NCI-H526 treated with DMSO at 0.1 percent for 48 hours (cell line): Measurements from ENCODE around the gene METRNL.

Experiments used
- DNase-seq: peaks from one replicate; lab custom pipeline; 2025; lab: John Stamatoyannopoulos, UW

METRNL gene

DNA sequence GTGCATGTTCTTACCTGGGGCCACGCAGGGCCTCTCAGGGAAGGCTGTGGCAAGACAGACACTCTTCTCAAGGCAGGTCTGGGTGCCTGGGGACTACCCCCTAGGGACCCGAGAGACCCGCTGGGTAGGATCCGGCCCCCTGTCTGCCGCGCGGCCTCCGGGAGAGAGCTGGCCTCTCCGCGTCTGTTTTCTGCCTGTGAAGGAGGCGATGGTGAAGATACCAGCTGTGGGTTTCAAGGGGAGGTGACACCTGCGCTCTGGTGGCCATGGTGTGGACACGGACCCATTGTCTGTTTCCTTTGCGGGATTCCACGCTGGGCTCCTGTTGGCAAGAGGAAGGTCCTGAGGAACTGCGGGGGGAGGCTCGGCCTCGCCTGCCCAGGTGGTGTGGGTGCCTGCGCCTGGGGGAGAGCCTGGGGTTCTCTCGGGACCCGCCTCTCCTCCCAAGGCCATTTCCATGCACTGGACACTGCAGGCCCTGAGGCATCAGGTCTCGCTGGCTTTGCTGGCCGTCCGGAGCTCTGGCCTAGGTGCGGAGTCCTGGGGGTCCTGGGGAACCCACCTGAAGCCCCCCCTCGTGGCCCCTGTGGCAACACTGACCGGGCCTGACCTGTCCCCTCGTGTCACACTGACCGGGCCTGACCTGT lies 12.2 kb upstream of the METRNL start:
- no peak for DNase-seq

DNA sequence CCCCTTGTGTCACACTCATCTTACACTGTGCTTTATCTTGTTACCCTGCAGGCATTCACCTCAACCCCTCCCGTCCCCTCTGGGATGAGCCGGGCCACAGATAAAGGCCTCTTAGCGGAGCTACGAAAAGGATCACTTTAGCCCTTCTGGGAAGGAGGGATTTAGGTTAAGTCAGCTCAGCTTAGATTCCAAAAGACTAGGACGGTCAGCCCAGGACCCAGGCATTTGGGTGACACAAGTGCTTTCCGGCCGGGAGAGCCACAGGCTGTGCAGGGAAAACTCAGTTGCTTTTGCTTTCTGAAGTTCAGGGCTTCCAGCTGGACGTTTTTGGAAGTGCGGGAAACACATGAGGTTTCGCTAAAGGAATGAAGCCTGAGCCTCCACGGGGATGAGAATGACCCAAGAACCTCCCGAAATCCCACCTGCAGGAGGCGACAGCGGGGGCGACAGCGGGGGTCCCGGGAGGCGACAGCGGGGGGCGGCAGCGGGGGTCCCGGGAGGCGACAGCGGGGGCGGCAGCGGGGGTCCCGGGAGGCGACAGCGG lies 11.6 kb upstream of the METRNL start:
- no peak for DNase-seq

DNA sequence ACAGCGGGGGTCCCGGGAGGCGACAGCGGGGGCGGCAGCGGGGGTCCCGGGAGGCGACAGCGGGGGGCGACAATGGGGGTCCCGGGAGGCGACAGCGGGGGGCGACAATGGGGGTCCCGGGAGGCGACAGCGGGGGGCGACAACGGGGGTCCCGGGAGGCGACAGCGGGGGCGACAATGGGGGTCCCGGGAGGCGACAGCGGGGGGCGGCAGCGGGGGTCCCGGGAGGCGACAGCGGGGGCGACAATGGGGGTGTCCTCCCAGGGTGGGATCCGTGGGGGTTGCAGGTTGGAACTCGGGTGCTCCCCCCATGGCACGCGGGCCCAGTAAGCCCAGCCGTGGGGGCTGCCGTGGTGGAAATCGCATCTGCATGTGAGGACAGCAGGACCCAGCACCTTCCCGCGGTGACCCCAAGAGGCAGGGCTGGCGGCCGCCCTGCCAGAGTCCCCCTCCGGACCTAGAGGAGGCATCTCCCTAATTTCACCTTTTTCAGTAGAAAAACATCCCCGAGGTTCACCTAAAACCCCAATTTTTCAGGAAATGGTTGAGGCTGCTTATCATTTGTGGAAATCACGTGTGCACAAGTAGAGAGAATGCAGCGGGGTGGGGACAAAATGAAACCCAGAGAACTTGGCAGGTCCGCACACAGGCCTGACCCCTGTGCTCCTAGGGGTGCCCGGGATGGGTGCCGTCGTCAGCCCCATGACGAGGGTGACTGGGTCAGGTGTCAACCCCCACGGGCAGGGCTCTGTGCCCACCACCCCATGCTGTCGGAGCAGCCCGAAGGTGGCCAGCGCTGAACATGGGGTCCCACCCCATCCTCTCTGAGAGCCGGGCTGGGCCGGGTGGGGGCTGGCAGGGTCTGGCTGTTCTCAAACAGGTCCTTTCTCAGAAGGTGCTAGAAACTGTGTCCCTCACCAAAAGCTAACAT lies 10.5 kb upstream of the METRNL start:
- no peak for DNase-seq

DNA sequence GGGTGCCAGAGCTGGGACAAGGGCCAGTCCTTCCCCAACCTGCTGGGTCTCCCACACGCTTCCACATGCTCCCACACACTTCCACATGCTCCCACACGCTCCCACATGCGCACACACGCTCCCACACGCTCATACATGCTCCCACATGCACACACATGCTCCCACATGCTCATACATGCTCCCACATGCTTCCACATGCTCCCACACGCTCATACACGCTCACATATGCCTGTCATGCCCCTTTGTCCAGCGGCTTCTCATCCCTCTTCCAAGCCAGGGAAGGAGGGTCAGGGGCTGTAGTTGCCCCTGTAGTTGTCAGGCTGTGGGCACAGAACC lies 9.9 kb upstream of the METRNL start:
- DNase-seq = no peak

DNA sequence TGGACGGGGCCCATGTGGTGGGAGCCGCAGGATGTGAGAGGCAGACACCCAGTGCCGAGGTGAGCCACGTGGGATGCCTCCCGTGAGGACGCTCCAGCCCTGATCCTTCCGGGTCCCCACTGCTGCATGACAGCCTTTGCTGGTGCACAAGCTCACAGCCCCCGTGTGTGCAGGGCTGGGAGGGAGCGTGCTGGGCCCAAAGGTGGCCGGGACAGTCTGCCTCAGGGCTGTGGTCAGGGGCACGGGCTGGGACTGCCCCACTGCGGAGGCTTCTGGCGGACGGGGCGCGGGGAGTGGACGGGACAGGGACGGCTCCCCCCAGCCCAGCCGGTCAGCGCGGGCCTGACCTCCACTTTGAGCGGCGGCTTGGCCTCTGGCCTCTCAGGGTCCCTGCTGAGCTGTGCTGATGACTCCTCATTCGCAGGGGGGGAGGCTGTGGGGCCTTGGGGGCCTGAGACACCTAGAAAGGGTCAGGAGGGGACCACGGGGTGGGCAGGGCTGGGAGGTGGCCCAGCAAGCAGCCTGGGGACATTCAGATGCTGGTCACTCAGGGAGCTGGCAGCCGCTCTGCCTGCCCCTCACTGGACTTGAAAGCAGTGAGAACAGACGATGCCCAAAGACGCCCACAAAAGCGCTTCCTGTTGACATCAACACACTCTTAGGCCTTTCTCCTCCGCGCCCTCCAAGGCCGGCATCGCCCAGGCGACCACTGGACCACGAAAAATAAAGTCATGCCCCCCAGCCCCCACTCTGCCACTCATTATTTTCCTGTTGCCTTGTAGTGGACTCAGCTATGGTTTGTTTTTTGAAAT lies 9.3 kb upstream of the METRNL start:
- DNase-seq = no peak

DNA sequence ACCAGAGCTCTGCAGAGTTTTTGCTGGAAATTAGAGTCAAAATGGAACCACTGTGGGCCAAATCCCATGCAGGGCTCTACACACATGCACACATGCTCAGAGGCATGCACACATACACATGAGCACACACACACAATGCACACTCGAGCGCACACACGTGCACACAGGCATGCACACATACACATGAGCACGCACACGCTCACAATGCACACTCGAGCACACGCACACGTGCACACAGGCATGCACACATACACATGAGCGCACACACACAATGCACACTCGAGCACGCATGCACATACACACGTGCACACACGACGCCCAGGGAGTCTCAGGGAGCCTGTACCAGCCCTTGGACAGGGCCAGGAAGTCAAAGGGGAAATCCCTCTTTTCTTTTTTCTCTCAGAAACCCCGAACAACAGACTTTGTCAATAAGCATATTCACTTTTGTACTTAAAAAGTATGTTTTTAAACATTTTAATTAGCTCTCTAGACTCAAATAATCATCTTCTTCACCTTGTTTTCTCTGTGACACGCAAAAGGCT lies 8.5 kb upstream of the METRNL start:
- DNase-seq = no peak

DNA sequence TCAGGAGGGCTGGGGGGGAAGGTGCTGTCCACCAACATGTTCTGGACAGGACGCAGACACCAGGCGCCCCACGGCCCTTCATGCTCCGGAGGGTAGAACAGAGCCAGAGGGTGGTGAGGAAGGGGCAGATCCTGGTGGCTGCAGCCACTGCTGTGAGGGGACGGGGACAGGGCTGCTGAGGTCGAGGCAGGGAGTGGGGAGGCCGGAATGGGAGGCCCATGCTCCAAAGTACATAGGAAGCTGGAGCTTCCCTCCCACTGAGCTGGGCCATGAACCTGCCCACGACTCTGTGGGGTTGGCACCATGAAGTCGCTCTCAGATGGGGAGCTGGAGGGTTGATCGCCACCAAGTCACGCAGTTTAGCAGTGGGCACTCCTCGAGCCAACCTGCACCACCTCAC lies 8.0 kb upstream of the METRNL start:
- no peak for DNase-seq

DNA sequence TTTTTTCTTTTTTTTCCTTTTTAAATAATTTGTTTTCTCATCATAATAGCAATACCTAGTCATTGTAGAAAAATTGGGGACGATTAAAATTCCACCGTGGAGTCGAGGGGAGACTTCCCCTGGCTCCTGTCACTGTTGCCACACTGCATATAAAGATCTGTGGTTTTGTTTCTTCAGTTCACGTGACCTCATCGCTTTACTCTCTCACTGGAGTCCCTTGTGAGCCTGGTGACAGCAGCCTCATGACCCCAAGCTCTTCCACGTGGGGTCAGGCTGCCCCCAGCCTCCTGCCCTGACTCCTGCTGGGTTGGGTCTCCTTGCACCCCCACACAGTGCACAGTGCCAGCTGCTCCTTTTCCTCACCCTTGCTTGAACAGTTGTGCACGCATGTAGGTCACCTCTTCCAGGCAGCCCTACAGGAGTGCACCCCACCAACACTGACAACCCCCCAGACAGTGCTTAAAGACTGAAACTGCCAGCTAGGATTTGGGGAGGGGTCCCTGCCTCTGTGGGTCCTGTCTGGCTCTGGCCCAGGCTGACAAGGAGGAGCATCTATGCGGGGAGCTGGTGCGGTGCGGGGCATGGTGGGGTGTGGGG lies 7.3 kb upstream of the METRNL start:
- DNase-seq = no peak

DNA sequence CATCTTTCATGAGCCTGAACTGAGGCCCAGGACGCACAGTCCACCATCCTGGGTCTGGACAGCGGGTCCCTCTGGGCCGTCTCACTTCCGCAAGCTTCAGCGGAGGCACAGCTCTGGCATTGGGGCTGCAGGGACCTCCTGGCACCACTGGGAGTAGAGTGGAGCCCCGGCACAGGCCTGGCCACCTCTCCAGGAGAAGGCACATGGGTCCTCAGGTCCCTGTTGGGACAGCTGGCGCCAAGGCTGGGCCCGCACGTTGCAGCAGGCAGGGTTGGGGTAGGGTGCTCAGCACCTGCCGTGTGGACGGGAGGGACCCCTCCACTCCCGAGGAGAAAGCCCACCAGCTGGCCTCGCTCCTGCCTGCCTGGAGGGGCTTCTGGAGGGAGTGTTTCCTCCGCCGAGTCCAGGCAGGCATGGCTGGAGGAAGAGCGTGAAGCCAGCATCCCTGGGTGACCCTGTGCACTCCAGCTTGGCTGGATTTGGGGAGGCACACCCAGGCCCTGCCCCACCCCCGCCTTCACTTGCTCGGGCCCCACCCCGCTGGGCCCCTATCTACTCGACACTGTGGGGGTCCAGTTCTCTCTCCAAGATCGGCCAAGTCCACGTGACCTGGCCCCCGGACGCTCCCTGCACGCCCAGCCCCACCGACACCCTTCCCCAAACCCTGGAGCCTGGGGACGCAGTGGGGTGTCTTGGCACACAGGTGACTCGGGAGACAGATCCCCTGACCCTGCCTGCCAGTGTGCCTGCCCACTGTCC lies 6.6 kb upstream of the METRNL start:
- no peak for DNase-seq

DNA sequence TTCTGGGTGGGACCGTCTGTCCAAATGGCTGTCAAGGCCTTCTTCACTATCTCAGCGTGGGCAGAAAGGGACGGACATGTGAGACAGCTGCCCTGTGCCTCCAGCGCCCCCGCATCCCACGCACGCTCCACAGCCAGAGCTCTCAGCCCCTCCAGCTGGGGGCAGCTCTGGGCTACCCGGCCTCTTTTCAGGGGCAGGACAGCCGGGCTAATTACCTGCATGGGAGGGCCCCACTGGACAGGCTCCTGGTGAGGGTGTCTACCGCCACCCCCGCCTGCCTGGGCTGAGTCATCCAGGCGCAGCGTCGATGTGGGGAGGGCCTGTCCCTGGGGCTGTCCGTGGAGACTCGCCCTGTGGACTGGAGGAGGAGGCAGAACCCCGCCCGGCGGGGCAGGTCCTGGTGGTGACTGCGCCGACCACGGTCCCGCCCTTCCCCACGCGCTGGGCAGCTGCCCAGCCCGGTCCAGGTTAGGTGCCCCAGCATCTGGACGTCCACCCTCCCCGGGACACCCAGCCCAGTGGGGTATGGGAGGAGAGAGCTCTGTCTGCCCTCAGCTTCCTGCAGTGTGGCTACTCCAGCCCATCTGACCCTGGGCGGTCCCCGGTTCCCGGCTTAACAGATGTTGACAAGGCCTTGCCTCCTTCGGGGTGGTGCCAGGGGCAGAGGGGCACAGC lies 5.9 kb upstream of the METRNL start:
- DNase-seq = no peak

DNA sequence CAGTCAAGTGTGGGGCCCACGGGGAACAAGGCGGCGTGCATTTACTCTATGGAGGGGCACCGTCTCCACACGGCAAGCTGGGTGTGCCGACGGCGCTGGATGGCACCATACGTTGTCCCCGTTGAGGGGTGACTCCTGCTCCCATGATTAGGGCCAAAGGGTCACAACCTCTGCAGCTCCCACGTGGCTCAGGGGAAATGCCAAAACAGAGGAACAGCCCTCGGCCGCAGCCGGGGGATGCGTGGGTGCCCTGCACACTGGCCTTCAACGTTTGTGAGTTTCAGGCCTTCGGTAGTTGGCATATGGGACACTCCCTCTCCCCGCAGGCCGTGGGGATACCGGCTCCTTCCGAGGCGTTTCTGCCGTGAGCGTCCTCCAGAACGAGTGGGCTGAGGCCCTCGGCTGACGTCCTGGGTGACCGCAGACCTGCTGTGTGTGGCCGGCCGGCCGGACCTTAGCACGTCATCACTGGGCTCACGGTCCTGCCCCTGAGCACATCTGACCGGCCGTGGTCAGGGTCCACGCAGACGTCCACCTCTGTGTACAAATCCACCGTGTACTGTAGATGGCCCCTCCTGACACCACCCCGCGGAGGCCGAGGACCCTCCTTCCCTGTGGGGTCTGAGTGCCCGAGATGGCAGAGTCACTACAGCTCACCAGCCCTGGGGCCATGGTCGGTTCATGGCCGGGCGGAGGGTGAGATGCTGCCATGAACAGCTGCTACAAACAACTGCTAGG lies 4.8 kb upstream of the METRNL start:
- DNase-seq = no peak

DNA sequence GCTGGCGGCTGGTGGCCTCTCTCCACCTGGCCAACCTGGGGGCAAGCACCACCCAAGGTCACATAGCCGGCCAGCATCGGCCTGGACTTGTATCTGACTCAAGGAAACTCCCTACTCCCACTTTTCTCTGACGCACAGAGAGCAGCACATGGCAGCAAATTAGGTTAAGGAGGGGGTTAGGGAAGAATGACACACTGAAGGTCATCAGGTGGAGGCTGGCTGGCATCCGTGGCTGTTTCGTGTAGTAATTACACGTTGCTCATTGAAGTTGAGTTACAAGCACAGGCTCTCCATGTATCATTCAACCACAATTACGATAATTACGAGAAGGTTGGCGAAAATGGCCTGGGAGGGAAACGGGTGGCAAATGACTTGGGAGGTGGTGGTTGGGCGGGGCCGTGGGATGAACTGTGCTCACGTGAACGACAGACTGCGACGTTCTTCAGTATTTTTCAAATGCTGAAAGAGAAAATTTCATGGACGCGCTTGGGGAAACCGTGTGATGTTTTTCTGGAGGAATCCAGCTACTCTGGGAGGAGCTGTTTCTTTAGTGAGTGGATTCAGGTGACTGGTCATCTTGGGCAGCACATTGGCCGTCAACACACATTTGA lies 4.0 kb upstream of the METRNL start:
- DNase-seq = no peak

DNA sequence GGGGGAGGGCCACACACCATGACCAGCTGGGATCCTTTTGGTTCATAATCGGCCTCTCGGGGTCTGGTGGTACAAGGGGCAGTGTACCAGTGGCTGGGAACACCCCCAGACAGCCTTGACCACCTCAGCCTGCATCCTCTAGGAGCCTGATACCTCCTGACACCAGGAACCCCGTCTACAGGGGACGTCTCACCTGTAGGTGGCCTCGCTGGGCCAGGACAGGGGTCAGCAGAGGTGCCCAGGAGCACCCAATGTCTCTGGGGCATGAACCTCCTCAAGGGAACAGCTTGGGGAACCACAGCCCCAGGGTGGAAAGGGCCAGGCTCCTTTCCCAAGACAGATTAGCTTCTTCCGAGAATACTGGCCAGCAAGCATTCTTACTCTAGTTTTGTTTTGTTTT lies 2.5 kb upstream of the METRNL start:
- no peak for DNase-seq

DNA sequence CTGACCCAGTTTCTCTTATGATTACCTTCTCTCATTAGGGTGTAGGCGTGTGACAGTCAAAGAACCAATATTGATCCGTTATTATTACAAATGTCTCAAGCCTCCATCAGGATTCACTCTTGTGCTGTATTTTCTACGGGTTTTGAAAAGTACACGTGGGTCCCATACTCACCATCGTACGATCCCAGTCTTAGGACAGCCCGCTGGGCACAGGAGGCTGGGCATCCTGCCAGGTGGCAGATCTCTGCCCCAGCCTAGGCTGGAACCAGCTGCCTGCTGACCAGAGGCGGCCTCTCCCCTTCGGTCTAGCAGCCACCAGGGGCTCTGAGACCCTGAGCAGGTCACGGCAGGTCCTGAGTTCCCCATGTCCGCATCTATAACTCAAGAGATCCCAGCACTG lies 2.0 kb upstream of the METRNL start:
- no peak for DNase-seq

DNA sequence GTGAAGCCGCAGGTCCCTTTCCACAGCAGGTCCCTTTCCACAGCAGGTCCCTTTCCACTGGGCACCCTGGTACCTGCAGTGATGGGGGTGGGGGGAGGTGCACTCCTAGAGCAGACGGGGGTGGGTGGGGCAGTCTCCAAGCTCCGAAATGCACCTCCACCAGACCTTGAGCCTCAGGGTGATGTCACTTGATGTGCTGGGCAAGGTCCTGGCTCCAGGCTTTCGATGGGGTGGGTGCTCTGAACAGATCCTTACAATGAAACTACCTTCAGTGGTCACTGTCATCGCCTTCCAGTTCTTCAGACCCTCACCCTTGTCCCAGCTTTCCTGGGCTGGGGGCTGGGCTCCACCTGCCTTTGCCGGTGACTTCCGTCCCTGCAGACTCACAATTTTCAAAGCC lies 1.5 kb upstream of the METRNL start:
- no peak for DNase-seq

DNA sequence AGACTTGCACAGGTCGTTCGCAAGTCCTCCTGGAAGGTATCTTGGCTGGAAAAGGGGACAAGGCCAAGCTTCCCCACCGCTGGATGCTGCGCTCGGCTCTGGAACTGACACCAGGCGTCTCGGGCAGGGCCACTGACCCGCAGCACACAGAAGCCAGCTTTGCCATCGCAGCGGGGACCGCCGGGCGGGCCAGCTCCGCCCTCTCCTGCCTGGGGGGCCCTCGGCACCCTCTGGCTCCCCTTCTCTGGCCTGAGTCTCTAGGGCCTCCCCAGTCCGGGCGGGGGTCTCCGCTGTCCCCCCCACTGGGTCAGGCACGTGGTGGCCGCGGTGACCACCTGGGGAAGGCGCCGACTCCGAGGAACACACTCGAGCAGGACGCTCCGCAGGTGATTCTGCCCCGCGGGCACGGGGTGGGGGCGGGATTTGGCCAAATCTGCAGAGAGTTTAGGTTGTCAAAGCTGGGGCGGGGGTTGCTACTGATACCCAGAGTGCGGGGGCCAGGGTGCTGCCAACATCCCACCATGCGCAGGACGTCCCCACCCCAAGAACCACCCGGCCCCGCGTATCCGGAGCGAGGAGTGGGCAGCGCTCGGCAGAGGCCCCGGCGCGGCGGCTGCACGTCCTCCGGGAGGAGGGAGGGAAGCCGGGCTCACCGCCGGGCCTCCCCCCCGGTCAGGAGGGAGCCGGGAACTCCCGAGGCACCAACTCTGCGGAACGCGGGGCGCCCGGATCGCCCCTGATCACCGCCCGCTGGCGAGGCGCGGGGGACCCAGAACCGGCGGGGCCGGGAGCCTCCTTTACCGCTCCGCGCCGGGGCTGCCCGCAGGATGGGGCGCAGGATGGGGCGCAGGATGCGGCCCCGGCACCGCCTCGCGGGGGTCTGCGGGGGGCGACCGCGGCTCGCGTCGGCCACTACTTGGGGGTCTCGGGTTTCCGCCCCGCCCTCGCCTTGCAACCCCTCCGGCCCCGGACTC lies 744 bp upstream of the METRNL start:
- no peak for DNase-seq

DNA sequence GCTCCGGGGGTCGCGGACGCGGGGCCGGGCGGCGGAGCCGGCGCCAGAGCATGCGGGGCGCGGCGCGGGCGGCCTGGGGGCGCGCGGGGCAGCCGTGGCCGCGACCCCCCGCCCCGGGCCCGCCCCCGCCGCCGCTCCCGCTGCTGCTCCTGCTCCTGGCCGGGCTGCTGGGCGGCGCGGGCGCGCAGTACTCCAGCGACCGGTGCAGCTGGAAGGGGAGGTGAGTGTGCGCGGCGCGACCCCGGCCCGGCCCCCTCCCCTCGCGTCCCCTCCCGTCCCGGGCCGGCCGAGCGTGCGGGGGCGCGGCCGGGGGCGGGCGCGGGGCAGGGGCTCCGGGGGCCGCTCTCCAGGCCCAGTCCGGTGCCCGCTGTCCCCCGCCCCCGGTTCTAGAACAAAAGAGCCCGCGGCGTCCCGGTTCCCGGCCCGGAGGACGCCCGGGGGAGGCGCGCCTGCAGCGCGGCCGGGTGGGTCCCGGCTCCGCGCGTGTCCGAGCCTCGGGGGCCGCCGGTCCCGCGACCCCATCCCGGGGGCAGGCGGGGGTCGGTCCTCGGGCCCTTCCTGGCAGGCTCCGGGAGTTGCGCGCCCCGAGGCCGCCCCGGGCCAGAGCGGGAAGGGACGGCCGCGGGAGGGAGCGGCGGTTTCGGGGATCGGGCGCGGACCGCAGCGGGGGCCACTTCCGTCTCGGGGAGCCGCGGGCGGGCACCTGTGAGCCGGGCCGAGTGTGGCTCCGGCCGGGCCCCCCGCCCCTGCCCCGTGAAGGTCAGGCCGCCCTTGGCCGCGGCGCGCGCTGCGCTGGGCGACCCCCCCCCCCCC lies 563 bp downstream of the METRNL start:
- DNase-seq = no peak

DNA sequence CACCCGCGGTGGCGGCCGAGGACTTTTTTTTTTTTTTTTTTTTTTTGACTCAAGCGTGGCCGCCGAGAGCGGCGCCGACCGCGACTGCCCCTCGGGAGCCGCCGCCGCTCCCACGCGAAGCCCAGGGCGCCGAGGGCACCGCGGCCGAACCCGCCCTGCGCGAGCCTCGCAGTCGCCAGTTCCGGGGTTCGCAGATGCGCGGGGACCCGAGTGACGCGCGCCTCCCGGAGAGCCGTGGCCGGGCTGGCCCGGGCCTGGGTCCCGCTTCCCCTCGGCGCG lies 1.1 kb downstream of the METRNL start:
- DNase-seq = no peak
